Measurements from ENCODE around the gene MAN1C1. TPM values are rescaled to one million over a fixed set of nuclear protein-coding genes. Genes with fewer than 3 reads are reported as not detected.

MAN1C1 gene
- total RNA-seq, 1 experiment from 2014 or later: 1.2 TPM

DNA sequence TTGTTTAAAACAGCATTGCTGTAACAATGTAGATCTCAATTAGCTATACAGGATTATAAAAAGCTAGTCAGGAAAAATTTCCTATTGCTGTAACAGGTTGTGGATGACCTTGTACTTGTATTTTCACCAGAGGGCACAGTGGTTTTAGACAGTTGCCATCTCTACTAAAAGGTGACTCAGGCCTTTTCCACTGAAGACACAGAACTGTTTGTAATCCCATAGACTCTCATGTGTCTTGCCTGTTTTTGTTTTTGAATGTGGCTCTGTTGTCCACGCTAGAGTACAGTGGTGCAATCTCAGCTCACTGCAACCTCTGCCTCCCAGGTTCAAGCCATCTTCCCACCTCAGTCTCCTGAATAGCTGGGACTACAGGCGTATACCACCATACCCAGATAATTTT is 209.0 kb downstream of the MAN1C1 start:
- no peak for ATAC-seq
- intact Hi-C loops (cut with micrococcal nuclease): no loop called here
- H3K4me3 ChIP-seq (replicated peaks in 1 of 2; ENCODE audit: low read depth in 1 of 2, low read length in 2 of 2): no peak overlapping the region
- RAD21 ChIA-PET (ENCODE audit: low non-redundant PET in 1 of 2, low total read pairs in 2 of 2, uncharacterized antibody in 2 of 2, unreplicated experiment in 2 of 2): no interaction called here
- H3K4me1 ChIP-seq (ENCODE audit: control insufficient read depth in 1 of 2, insufficient read depth in 2 of 2, low read length in 2 of 2): peaks cover 4 to 14% of the 10 kb centered on the region in 2 experiments; a peak in 1 of 4 replicates
- no peak overlapping the region for H3K9ac ChIP-seq (ENCODE audit: low read length)
- TF ChIP-seq RAD21 (IDR thresholded peaks at IDR 0.05; ENCODE audit: low read depth) (no peak), JUND (IDR thresholded peaks at IDR 0.05) (no peak), YY1 (IDR thresholded peaks at IDR 0.05; ENCODE audit: extremely low read depth, insufficient replicate concordance, low read depth, low read length) (no peak), EGR1 (IDR thresholded peaks at IDR 0.05; ENCODE audit: low read depth) (no peak), CBX3 (IDR thresholded peaks at IDR 0.05; ENCODE audit: low read depth) (no peak), TCF7L2 (IDR thresholded peaks at IDR 0.05; ENCODE audit: borderline replicate concordance, extremely low read depth, insufficient read depth, insufficient read length) (no peak), ZBTB33 (IDR thresholded peaks at IDR 0.05; ENCODE audit: extremely low read depth, insufficient replicate concordance, low read length) (no peak), ATF3 (IDR thresholded peaks at IDR 0.05) (no peak), FOSL1 (IDR thresholded peaks at IDR 0.05; ENCODE audit: low read depth) (no peak), EZH2 (IDR thresholded peaks at IDR 0.05) (no peak), MAX (IDR thresholded peaks at IDR 0.05) (no peak), CEBPB (IDR thresholded peaks at IDR 0.05; ENCODE audit: low read depth) (no peak), ELF1 (IDR thresholded peaks at IDR 0.05; ENCODE audit: borderline replicate concordance, low read depth) (no peak), ZNF274 (IDR thresholded peaks at IDR 0.05; ENCODE audit: low read depth, low read length) (no peak), ZFX (IDR thresholded peaks at IDR 0.05) (no peak), POLR2AphosphoS5 (IDR thresholded peaks at IDR 0.05; ENCODE audit: low read depth, low read length) (no peak), SRF (IDR thresholded peaks at IDR 0.05; ENCODE audit: low read depth) (no peak), EZH2phosphoT487 (IDR thresholded peaks at IDR 0.05; ENCODE audit: borderline replicate concordance) (no peak)
- TF ChIP-seq, protein P1, sequence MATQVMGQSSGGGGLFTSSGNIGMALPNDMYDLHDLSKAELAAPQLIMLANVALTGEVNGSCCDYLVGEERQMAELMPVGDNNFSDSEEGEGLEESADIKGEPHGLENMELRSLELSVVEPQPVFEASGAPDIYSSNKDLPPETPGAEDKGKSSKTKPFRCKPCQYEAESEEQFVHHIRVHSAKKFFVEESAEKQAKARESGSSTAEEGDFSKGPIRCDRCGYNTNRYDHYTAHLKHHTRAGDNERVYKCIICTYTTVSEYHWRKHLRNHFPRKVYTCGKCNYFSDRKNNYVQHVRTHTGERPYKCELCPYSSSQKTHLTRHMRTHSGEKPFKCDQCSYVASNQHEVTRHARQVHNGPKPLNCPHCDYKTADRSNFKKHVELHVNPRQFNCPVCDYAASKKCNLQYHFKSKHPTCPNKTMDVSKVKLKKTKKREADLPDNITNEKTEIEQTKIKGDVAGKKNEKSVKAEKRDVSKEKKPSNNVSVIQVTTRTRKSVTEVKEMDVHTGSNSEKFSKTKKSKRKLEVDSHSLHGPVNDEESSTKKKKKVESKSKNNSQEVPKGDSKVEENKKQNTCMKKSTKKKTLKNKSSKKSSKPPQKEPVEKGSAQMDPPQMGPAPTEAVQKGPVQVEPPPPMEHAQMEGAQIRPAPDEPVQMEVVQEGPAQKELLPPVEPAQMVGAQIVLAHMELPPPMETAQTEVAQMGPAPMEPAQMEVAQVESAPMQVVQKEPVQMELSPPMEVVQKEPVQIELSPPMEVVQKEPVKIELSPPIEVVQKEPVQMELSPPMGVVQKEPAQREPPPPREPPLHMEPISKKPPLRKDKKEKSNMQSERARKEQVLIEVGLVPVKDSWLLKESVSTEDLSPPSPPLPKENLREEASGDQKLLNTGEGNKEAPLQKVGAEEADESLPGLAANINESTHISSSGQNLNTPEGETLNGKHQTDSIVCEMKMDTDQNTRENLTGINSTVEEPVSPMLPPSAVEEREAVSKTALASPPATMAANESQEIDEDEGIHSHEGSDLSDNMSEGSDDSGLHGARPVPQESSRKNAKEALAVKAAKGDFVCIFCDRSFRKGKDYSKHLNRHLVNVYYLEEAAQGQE (IDR thresholded peaks at IDR 0.05; ENCODE audit: low read depth): no peak
- H2AFZ ChIP-seq (ENCODE audit: low read depth, low read length, poor library complexity, severe bottlenecking): no peak overlapping the region
- H3K79me2 ChIP-seq (ENCODE audit: insufficient read depth, low read length): peaks cover 26% of the 10 kb centered on the region; the same call in 1 of the 2 replicates
- H3K9me3 ChIP-seq (ENCODE audit: control insufficient read depth in 1 of 2, insufficient read depth in 1 of 2, low read depth in 1 of 2, low read length in 2 of 2): no peaks in the 10 kb centered on the region
- H4K20me1 ChIP-seq (ENCODE audit: insufficient read depth): no peaks in the 10 kb centered on the region
- CTCF ChIA-PET: no interaction called here
- POLR2A ChIA-PET: no interaction called here
- peaks cover 19 to 30% of the 10 kb centered on the region in 2 experiments; a peak in 3 of 4 replicates for H3K36me3 ChIP-seq (ENCODE audit: control insufficient read depth in 1 of 2, insufficient read depth in 2 of 2, low read length in 2 of 2)
- no peak for DNase-seq (ENCODE audit: low read depth, low spot score)
- no peaks in the 10 kb centered on the region for H3K9me2 ChIP-seq (ENCODE audit: insufficient read depth)
- no peak overlapping the region for H3K4me2 ChIP-seq (ENCODE audit: low read length)
- H3K27ac ChIP-seq (ENCODE audit: low read depth, low read length): no peak overlapping the region
- H3K27me3 ChIP-seq (ENCODE audit: insufficient read depth, low read length): no peaks in the 10 kb centered on the region
- no TSS peak for BruUV-seq (replicated peaks)

All from HCT116 (cell line).